ENCODE results near the gene C16orf89. TPM values are rescaled to one million over a fixed set of nuclear protein-coding genes. Genes with fewer than 3 reads are reported as not detected.

C16orf89 gene
- polyA plus RNA-seq, 3 donors, result 4.3 to 8.8 (median 7.1) TPM

GRCh38 chr16:5006348-5007193 lies 59.2 kb downstream of the C16orf89 start:
- no peak for DNase-seq

- no peak for DNase-seq
These were observed 59.8 kb downstream of the C16orf89 start for GRCh38 chr16:5005916-5006315.

- DNase-seq, result no peak
These were observed 61.4 kb downstream of the C16orf89 start for GRCh38 chr16:5004311-5004710.

GRCh38 chr16:5003828-5004227 lies 61.9 kb downstream of the C16orf89 start:
- DNase-seq, result no peak

- DNase-seq, result no peak
These were observed 62.5 kb downstream of the C16orf89 start for GRCh38 chr16:5003211-5003610.

- no peak for DNase-seq
These were observed 63.0 kb downstream of the C16orf89 start for GRCh38 chr16:5002699-5003143.

- no peak for DNase-seq
These were observed 63.8 kb downstream of the C16orf89 start for GRCh38 chr16:5001986-5002385.

- DNase-seq, result no peak
These were observed 64.2 kb downstream of the C16orf89 start for GRCh38 chr16:5001571-5001970.

GRCh38 chr16:5000573-5001001 lies 65.2 kb downstream of the C16orf89 start:
- no peak for DNase-seq

- no peak for DNase-seq
These were observed 70.9 kb downstream of the C16orf89 start for GRCh38 chr16:4994719-4995434.

Other genes with a start within 250 kb of the C16orf89 start
- gene GLYR1, start 218.7 kb downstream of the C16orf89 start, polyA plus RNA-seq (ENCODE audit: insufficient read length in 3 of 3), result 100 to 1,000 TPM in 2 of 3 donors, 10 to 100 TPM in 1; 89.9 to 161 (median 123) TPM
- 10 to 100 TPM; 33.9 to 41.4 (median 41.0) TPM for gene UBN1, start 218.5 kb downstream of the C16orf89 start, polyA plus RNA-seq (ENCODE audit: insufficient read length in 3 of 3)
- 10 to 100 TPM; 31.5 to 44.2 (median 33.5) TPM for gene PPL, start 128.8 kb downstream of the C16orf89 start, polyA plus RNA-seq (ENCODE audit: insufficient read length in 3 of 3)
- under 1 TPM; 0.16 to 0.54 (median 0.16) TPM for gene SEC14L5, start 107.6 kb downstream of the C16orf89 start, polyA plus RNA-seq (ENCODE audit: insufficient read length in 3 of 3)
- 10 to 100 TPM; 11.5 to 14.7 (median 13.4) TPM for gene NAGPA, start 32.0 kb downstream of the C16orf89 start, polyA plus RNA-seq (ENCODE audit: insufficient read length in 3 of 3)
- 10 to 100 TPM; 25.1 to 27.0 (median 26.5) TPM for gene ALG1, start 5.9 kb upstream of the C16orf89 start, polyA plus RNA-seq (ENCODE audit: insufficient read length in 3 of 3)
- 10 to 100 TPM; 13.5 to 17.8 (median 14.0) TPM for gene EEF2KMT, start 31.8 kb upstream of the C16orf89 start, polyA plus RNA-seq (ENCODE audit: insufficient read length in 3 of 3)

All from renal pelvis (tissue), 4 donors.